Right forelimb (tissue), 1 donor: ENCODE measurements around the gene PNMA6E.

ENCODE experiments used
- DNase-seq: peaks from one replicate; pipeline ENCODE4 v3.0.0-alpha.2; 2018

PNMA6E gene

GRCh38 chrX:153347530-153347929 is 53.6 kb downstream of the PNMA6E start:
- no peak for DNase-seq
